ENCODE measurements around the gene ZBED4. TPM values are rescaled to one million over a fixed set of nuclear protein-coding genes. Genes with fewer than 3 reads are reported as not detected.

Gene ZBED4
- total and polyA plus RNA-seq, 4 experiments from 2014 or later: 6.7 to 18.6 (median 13.9) TPM

DNA sequence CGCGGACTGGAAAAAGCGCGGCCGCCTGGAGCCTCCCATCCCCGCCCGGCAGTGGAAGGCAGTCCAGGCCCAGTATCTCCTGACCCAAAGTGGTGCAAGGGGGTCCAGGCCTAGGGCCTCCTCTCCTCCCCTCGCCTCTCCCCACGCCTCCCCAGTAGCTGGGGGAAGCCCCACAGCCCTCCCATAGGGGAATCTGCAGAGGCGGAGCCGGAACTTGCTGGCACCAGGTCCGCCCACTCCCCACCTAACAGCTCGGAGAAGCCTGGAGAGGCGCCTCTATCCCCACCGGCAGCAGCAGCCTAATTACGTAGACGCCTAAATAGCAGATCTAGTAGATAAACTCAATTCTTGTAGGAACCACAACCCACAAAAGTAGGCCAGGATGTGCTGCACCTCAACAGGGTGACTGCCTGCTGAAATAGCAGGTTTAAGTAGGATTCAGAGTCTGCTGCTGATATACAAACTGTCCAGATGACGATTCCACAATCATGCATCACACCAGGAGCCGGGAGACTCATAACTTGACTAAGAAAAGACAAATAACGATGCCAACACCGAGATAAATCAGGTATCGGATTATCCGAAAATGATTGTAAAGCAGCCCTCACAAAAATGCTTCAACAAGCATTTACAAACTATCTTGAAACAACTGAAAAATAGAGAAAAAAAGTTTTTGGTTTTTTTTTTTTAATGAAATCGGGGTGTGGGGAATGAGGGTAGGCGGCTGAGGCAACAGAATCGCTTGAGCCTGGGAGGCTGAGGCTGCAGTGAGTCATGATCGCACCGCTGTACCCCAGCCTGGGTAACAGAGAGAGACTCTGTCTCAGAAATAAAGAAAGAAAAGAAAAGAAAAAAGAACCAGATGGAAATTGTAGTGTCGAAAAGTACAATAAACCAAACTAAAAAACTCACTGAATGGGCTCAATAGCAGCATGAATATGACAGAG, 14.6 kb upstream of the ZBED4 start:
- peak overlapping the region; percentile 71 to 91 (median 84) for H3K4me3 Mint-ChIP-seq
- peak; percentile 91 to 98 (median 95) for DNase-seq
- H3K9me3 ChIP-seq (ENCODE audit: control insufficient read depth in 1 of 2, low read length in 2 of 2): no peaks in the 10 kb centered on the region
- ChIA-PET POLR2A (ENCODE audit: partially characterized antibody) (interaction anchor here (0.6 to 3.2 kb wide), 20 partner anchors 9 to 121 kb away, joined by 3 to 27 read pairs (median 4); partner anchors contain the start of genes BRD1, PIM3 and ZBED4), CTCF (ENCODE audit: partially characterized antibody) (interaction anchor here (1.0 to 1.1 kb wide), 3 partner anchors 9 to 192 kb away, joined by 4 to 6 read pairs (median 4); no protein-coding TSS in a partner anchor)
- H3K27ac ChIP-seq (ENCODE audit: low read depth, low read length): peak overlapping the region; percentile 79
- H3K4me1 ChIP-seq (ENCODE audit: insufficient read depth, low read length): peaks cover 31% of the 10 kb centered on the region
- H3K9me3 Mint-ChIP-seq: no peaks in the 10 kb centered on the region
- H3K36me3 ChIP-seq (ENCODE audit: insufficient read depth, low read length): no peaks in the 10 kb centered on the region
- H3K27ac Mint-ChIP-seq: peak overlapping the region; percentile 80 to 99 (median 97)
- H3K4me1 Mint-ChIP-seq: peaks cover 16 to 38% (median 25%) of the 10 kb centered on the region in 4 donors
- no peaks in the 10 kb centered on the region for H3K27me3 ChIP-seq (ENCODE audit: insufficient read depth, low read length)
- no peaks in the 10 kb centered on the region for H3K27me3 Mint-ChIP-seq
- no peaks in the 10 kb centered on the region for H3K36me3 Mint-ChIP-seq
- intact Hi-C loops (cut with micrococcal nuclease): loop anchor here (1.0 to 5.0 kb wide), 7 partner anchors 9 to 123 kb away; partner anchors contain the start of genes PIM3 and ZBED4
- peak overlapping the region; percentile 7 to 53 for H3K4me3 ChIP-seq (ENCODE audit: low read length in 2 of 2)

DNA sequence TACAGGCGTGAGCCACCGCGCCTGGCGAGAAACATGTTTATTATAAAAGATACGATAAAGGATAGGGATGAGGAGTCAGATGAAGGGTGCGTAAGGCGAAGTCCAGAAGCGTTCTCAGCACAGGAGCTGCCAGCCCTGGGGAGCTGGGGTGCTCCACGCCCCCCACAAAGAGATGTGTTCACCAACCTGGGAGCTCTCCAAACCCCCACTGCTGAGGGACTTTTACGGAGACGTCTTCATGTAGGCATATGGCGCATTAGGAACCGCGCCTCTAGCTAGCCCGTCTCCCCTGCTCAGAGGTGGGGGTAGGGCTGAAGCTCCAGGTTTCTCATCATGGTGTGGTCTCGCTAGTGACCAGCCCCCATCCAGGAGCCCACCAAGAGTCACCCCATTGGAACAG, 8.4 kb upstream of the ZBED4 start:
- Histone ChIP-seq H3K36me3 (ENCODE audit: insufficient read depth, low read length) (no peaks in the 10 kb centered on the region), H3K9me3 (ENCODE audit: control insufficient read depth in 1 of 2, low read length in 2 of 2) (no peaks in the 10 kb centered on the region), H3K4me3 (ENCODE audit: low read length in 2 of 2) (no peak overlapping the region), H3K4me1 (ENCODE audit: insufficient read depth, low read length) (peaks cover 13% of the 10 kb centered on the region), H3K27ac (ENCODE audit: low read depth, low read length) (no peak overlapping the region), H3K27me3 (ENCODE audit: insufficient read depth, low read length) (no peaks in the 10 kb centered on the region)
- DNase-seq: no peak
- POLR2A ChIA-PET (ENCODE audit: partially characterized antibody): interaction anchor here (1.5 kb wide), 1 partner anchor 121 kb away, joined by 3 read pairs; no protein-coding TSS in a partner anchor
- H3K36me3 Mint-ChIP-seq: no peaks in the 10 kb centered on the region
- CTCF ChIA-PET (ENCODE audit: partially characterized antibody): no interaction called here
- no peaks in the 10 kb centered on the region for H3K27me3 Mint-ChIP-seq
- peaks cover 4 to 29% (median 7%) of the 10 kb centered on the region in 4 donors for H3K4me1 Mint-ChIP-seq
- no peak overlapping the region for H3K27ac Mint-ChIP-seq
- no peak overlapping the region for H3K4me3 Mint-ChIP-seq
- intact Hi-C loops (cut with micrococcal nuclease): no loop called here
- H3K9me3 Mint-ChIP-seq: no peaks in the 10 kb centered on the region

DNA sequence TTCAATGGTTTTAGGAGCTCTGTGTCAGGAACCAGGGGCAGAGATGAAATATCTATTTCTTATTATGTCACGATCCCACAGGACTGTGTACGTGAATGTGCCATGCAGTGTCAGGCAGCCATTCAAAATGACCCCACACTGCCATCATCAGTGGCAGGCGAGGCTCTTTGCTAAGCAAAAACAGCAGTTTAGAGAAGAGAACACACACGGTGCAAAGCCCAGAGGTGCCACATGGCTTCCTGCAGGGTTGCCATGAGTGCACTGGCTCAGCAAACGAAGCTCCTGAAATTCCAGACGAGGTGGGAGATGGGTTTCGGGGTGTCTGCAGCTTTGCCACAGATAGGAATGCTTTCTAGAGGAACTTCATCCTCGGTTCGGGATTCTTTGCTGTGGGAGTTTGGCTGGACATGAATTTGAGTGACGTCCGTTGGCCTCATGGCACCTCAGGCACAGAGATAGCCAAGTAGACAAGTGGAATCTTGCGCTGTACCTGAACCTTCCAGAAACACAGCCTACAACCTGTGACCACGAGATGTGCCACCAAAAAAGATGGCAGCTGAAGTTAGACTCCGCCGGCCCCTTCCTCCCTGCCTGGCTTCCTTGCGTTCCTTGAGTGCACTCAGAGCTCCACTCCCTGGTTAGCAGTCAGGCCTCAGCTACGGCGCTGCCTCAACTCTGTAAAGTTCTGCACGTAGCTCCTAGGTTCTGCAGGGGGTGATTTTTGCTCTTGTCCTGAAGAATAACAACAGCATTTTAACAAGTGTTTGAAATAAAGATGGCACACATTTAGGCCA, 7.8 kb upstream of the ZBED4 start:
- Histone ChIP-seq H3K4me3 (ENCODE audit: low read length in 2 of 2) (no peak overlapping the region), H3K27ac (ENCODE audit: low read depth, low read length) (no peak overlapping the region), H3K27me3 (ENCODE audit: insufficient read depth, low read length) (no peaks in the 10 kb centered on the region), H3K9me3 (ENCODE audit: control insufficient read depth in 1 of 2, low read length in 2 of 2) (no peaks in the 10 kb centered on the region), H3K4me1 (ENCODE audit: insufficient read depth, low read length) (peaks cover 11% of the 10 kb centered on the region), H3K36me3 (ENCODE audit: insufficient read depth, low read length) (no peaks in the 10 kb centered on the region)
- Mint-ChIP-seq H3K4me1 (peaks cover 4 to 32% (median 9%) of the 10 kb centered on the region in 4 donors), H3K27ac (peak overlapping the region in 2 of 7 donors; percentile 37 to 70), H3K4me3 (peak overlapping the region in 1 of 8 donors; percentile 42), H3K36me3 (no peaks in the 10 kb centered on the region), H3K27me3 (no peaks in the 10 kb centered on the region), H3K9me3 (no peaks in the 10 kb centered on the region)
- POLR2A ChIA-PET (ENCODE audit: partially characterized antibody): interaction anchor here (0.7 to 1.5 kb wide), 2 partner anchors 19 to 120 kb away, joined by 3 read pairs; no protein-coding TSS in a partner anchor
- DNase-seq: no peak
- intact Hi-C loops (cut with micrococcal nuclease): no loop called here
- CTCF ChIA-PET (ENCODE audit: partially characterized antibody): no interaction called here

DNA sequence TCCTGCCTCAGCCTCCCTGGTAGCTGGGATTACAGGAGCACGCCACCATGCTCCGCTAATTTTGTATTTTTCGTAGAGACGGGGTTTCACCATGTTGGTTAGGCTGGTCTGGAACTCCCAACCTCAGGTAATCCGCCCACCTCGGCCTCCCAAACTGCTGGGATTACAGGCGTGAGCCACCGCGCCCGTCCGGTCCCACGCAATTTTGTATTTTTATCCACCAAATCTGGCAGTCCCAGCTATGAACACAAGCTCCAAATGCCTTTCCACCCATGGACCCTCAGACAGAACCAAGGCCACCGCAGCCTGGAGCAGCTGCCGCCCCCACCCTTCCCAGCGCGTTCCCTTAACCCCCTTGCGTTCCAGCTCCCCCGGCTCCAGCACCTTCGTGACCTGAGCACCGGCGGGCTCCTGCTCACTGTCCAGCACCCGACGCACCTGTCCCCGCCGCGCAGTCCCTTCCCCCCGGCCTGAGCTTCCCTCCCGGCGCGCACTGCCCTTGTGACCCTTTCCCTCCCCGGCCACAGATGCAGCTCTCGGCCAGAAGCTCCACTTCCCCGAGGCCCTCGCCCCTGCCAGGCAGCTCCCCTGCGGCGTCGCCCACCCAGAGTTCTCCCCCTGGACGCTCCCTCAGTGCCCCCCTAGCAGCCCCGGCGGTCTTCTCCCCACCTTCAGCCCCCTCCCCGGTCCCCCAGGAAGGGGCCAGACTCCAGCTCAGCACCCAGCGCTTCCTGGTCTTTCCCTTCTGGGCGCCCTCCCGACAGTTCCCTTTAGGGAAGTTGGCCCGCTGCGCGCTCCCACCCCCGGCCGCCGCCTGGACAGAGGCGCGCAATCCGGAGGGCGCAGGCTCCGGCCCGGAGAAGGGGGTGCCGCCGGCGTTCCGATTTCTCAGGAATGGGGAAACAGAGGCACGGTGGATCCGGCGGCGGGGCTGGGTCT, 5.6 kb upstream of the ZBED4 start:
- H3K4me3 Mint-ChIP-seq: peak overlapping the region; percentile 40 to 72 (median 64)
- peaks cover 11% of the 10 kb centered on the region for H3K4me1 ChIP-seq (ENCODE audit: insufficient read depth, low read length)
- H3K27me3 ChIP-seq (ENCODE audit: insufficient read depth, low read length): no peaks in the 10 kb centered on the region
- peak overlapping the region in 2 of 7 donors; percentile 40 to 41 for H3K27ac Mint-ChIP-seq
- H3K36me3 Mint-ChIP-seq: no peaks in the 10 kb centered on the region
- CTCF ChIA-PET (ENCODE audit: partially characterized antibody): no interaction called here
- H3K27me3 Mint-ChIP-seq: no peaks in the 10 kb centered on the region
- peak overlapping the region in 1 of 2 donors; percentile 47 for H3K4me3 ChIP-seq (ENCODE audit: low read length in 2 of 2)
- intact Hi-C loops (cut with micrococcal nuclease): no loop called here
- DNase-seq: no peak
- H3K9me3 ChIP-seq (ENCODE audit: control insufficient read depth in 1 of 2, low read length in 2 of 2): no peaks in the 10 kb centered on the region
- H3K9me3 Mint-ChIP-seq: no peaks in the 10 kb centered on the region
- H3K36me3 ChIP-seq (ENCODE audit: insufficient read depth, low read length): no peaks in the 10 kb centered on the region
- H3K27ac ChIP-seq (ENCODE audit: low read depth, low read length): no peak overlapping the region
- POLR2A ChIA-PET (ENCODE audit: partially characterized antibody): interaction anchor here (0.8 to 1.8 kb wide), 4 partner anchors 9 to 118 kb away, joined by 3 to 23 read pairs (median 4); no protein-coding TSS in a partner anchor
- H3K4me1 Mint-ChIP-seq: peaks cover 7 to 42% (median 23%) of the 10 kb centered on the region in 4 donors

DNA sequence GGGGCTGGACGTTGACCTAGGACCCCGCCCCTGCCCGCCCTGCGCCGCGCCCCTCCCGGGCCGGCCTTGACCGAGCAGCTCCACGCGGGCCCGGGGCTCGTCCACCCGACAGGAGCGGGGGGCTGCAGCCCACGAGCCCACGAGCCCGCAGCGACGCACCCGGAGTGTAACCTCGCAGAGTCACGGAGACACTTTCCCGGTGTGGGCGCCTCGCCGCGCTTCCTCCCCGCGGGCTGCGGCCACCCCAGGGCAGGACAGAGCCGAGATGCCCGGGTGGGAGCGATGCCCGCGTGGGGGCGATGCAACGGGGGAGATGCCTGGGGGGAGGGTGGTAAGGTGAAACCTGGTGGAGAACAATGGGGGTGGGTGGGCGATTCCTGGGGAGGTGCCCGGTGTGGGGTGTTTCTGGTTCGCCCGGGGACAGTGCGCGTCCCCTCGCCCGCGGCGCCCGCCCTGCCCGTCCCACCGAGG, 4.9 kb upstream of the ZBED4 start:
- Mint-ChIP-seq H3K27me3 (no peaks in the 10 kb centered on the region), H3K36me3 (no peaks in the 10 kb centered on the region), H3K4me3 (peak overlapping the region in 4 of 8 donors; percentile 41 to 70 (median 54)), H3K4me1 (peaks cover 7 to 42% (median 23%) of the 10 kb centered on the region in 4 donors), H3K9me3 (no peaks in the 10 kb centered on the region), H3K27ac (no peak overlapping the region)
- H3K4me3 ChIP-seq (ENCODE audit: low read length in 2 of 2): peak overlapping the region in 1 of 2 donors; percentile 47
- POLR2A ChIA-PET (ENCODE audit: partially characterized antibody): interaction anchor here (0.8 to 1.8 kb wide), 4 partner anchors 9 to 118 kb away, joined by 3 to 23 read pairs (median 4); no protein-coding TSS in a partner anchor
- no peaks in the 10 kb centered on the region for H3K9me3 ChIP-seq (ENCODE audit: control insufficient read depth in 1 of 2, low read length in 2 of 2)
- DNase-seq: peak in 1 of 5 donors; percentile 23
- intact Hi-C loops (cut with micrococcal nuclease): loop anchor here (1.0 kb wide), 1 partner anchor 9 kb away; no protein-coding TSS in a partner anchor
- H3K27ac ChIP-seq (ENCODE audit: low read depth, low read length): no peak overlapping the region
- H3K4me1 ChIP-seq (ENCODE audit: insufficient read depth, low read length): peaks cover 11% of the 10 kb centered on the region
- CTCF ChIA-PET (ENCODE audit: partially characterized antibody): no interaction called here
- no peaks in the 10 kb centered on the region for H3K27me3 ChIP-seq (ENCODE audit: insufficient read depth, low read length)
- H3K36me3 ChIP-seq (ENCODE audit: insufficient read depth, low read length): no peaks in the 10 kb centered on the region

All from CD4-positive, alpha-beta memory T cell (primary cell).